Measurements from ENCODE around the gene MRGPRG.

MRGPRG gene

GRCh38 chr11:3194016-3194816 lies 24.4 kb downstream of the MRGPRG start:
- TF ChIP-seq CTCF (IDR thresholded peaks at IDR 0.05): no peak

- TF ChIP-seq CTCF (IDR thresholded peaks at IDR 0.05): no peak
These were observed 25.1 kb downstream of the MRGPRG start for GRCh38 chr11:3193373-3194015.

- TF ChIP-seq CTCF (IDR thresholded peaks at IDR 0.05): no peak
These were observed 25.9 kb downstream of the MRGPRG start for GRCh38 chr11:3192511-3193372.

- TF ChIP-seq CTCF (IDR thresholded peaks at IDR 0.05): no peak
These were observed 26.9 kb downstream of the MRGPRG start for GRCh38 chr11:3191586-3192324.

GRCh38 chr11:3190600-3190999 lies 28.0 kb downstream of the MRGPRG start:
- TF ChIP-seq CTCF (IDR thresholded peaks at IDR 0.05): no peak

GRCh38 chr11:3189886-3190583 lies 28.6 kb downstream of the MRGPRG start:
- TF ChIP-seq CTCF (IDR thresholded peaks at IDR 0.05): no peak

Data from LNCAP (cell line).